NCI-H187 treated with DMSO at 0.1 percent for 48 hours (cell line): Measurements from ENCODE around the gene SMPDL3A.

Experiments used
- DNase-seq: peaks from one replicate; lab custom pipeline; 2025; lab: John Stamatoyannopoulos, UW

SMPDL3A gene

GRCh38 chr6:122804962-122805485 is 16.0 kb downstream of the SMPDL3A start:
- no peak for DNase-seq

GRCh38 chr6:122806291-122806690 is 17.2 kb downstream of the SMPDL3A start:
- no peak for DNase-seq

GRCh38 chr6:122808121-122808885 is 19.2 kb downstream of the SMPDL3A start:
- no peak for DNase-seq

- no peak for DNase-seq
These were observed 19.9 kb downstream of the SMPDL3A start for GRCh38 chr6:122809001-122809400.

- no peak for DNase-seq
These were observed 20.6 kb downstream of the SMPDL3A start for GRCh38 chr6:122809691-122810090.

- no peak for DNase-seq
These were observed 21.1 kb downstream of the SMPDL3A start for GRCh38 chr6:122810189-122810588.

GRCh38 chr6:122817358-122817757 is 28.3 kb downstream of the SMPDL3A start:
- DNase-seq = no peak

- DNase-seq = no peak
These were observed 28.7 kb downstream of the SMPDL3A start for GRCh38 chr6:122817766-122818165.

- peak; percentile 29 for DNase-seq
These were observed 29.8 kb downstream of the SMPDL3A start for GRCh38 chr6:122818866-122819265.

GRCh38 chr6:122821095-122821494 is 32.0 kb downstream of the SMPDL3A start:
- DNase-seq = no peak

GRCh38 chr6:122825163-122825562 is 36.1 kb downstream of the SMPDL3A start:
- DNase-seq = no peak

- DNase-seq = no peak
These were observed 40.4 kb downstream of the SMPDL3A start for GRCh38 chr6:122829456-122829855.

GRCh38 chr6:122831511-122831910 is 42.5 kb downstream of the SMPDL3A start:
- no peak for DNase-seq

- DNase-seq = no peak
These were observed 43.4 kb downstream of the SMPDL3A start for GRCh38 chr6:122832459-122832858.

- DNase-seq = no peak
These were observed 44.0 kb downstream of the SMPDL3A start for GRCh38 chr6:122833021-122833491.

- DNase-seq = no peak
These were observed 49.2 kb downstream of the SMPDL3A start for GRCh38 chr6:122838060-122838780.

GRCh38 chr6:122839472-122839871 is 50.4 kb downstream of the SMPDL3A start:
- DNase-seq = peak; percentile 45

GRCh38 chr6:122839906-122840305 is 50.8 kb downstream of the SMPDL3A start:
- no peak for DNase-seq

- DNase-seq = no peak
These were observed 56.4 kb downstream of the SMPDL3A start for GRCh38 chr6:122845464-122845863.

GRCh38 chr6:122845916-122846612 is 57.0 kb downstream of the SMPDL3A start:
- DNase-seq = no peak

- no peak for DNase-seq
These were observed 64.4 kb downstream of the SMPDL3A start for GRCh38 chr6:122853259-122853995.
